Measurements from ENCODE around the gene DYNC2H1.

- TF ChIP-seq CTCF (conservative IDR thresholded peaks at IDR 0.05) (no peak), ZFX (IDR thresholded peaks at IDR 0.05) (no peak)
Observed at GRCh38 chr11:103434073-103434411, 324.8 kb downstream of the DYNC2H1 start.

Data from C4-2B (cell line).